ENCODE results near the gene ASIC2.
"Not testable (repeated sequence)": the region's sequence is repeated elsewhere in the genome, so short reads cannot be mapped to it uniquely, and the experiment has no call there.

The ASIC2 gene

DNA sequence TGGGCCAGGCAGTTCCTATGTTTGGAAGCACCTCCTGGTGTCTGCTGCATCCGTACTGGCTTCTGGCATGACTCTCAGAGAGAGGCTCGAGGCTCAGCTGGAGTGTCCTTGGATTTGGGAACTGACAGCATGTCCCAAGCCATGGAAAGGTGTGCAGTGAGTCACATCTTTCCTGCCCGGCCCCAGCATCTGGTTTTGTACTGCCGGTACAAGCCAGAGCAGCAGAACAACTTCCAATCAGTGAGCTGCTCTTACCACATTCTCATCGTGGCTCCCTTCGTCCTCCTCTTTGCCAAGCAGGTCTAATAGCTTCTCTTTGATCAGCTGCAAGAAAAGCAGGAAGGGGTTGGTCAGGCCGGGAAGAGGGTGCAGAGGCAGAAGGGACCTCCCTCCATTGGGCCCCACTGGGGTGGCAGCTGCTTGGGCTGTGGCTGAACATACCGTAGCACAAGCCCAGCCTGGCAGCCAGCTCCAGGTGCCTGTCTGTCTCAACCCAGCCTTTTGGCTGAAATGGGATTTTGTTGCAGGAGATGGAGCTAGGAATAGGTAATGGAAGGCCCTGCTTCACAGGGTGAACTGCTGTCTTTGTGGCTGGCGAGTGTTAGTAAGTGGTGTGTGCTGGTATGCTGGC is 277.3 kb downstream of the ASIC2 start:
- DNase-seq = no peak

- no peak for DNase-seq
Measured at GRCh38 chr17:33014751-33015150, 278.3 kb downstream of the ASIC2 start.

GRCh38 chr17:33013596-33014375 is 279.3 kb downstream of the ASIC2 start:
- DNase-seq = no peak

DNA sequence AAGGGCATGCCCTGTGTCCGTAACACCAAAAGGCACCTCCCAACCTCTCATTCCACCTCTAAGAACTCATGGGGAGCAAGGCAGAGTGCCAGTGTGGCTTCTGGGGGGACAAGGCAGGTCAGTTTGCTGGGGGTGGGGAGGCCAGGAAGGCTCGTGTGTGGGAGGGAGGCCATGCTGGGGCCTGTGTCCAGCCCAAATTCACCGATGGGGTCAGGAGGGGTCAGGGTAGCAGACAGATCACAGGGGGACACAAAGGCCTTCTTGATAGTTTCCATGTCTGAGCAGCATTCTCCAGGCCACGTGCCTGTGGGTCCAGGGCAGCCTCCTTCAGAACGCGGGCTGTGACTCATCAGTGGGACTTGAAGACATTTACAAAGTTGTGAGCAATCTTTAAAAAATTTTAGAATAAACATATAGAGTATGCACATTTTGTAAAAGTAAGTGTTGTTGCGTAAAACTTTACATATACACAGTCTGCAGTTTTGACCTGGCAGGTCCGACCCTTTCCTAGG is 280.5 kb downstream of the ASIC2 start:
- no peak for DNase-seq

DNA sequence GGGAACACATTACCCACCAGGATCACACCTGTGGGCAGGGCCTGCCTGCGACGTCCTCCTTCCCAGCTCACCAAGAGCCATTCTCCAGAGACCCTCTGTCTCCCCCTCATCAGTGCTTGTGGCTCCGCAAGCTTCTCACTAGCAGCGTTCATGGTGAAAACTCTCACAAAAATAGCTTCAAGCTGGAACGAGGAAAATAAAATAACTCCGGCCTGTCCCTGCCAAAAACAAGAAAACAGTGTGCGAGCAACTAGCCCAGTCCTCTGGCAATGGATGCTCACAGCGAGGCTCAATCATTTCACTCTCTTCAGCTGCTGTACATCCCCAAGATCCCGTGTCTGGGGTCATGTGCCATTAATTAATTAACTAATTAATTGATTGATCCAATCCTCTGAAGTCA is 283.5 kb downstream of the ASIC2 start:
- DNase-seq = no peak

- no peak for DNase-seq
Measured at GRCh38 chr17:33007186-33007585, 285.9 kb downstream of the ASIC2 start.

DNA sequence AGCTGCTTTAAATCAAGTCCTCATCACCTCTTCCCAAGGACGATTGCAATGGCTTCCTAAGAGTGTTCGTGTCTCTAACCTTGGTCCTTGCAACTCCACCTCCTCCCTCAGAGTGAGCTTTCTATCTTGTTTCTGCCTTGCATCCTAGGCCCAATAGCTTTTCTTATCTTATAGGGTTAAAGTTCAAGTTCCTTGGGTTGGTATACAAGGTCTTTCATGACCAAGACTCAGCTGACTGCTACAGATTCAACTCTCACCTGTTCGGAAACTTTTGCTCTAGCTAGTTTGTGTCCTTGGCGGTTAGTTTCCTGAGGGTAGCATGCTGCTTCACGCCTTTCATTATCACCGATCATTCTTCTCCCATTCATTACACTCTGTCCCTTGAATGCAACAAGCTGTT is 290.8 kb downstream of the ASIC2 start:
- DNase-seq = no peak

- DNase-seq = no peak
Measured at GRCh38 chr17:32998887-32999228, 294.2 kb downstream of the ASIC2 start.

DNA sequence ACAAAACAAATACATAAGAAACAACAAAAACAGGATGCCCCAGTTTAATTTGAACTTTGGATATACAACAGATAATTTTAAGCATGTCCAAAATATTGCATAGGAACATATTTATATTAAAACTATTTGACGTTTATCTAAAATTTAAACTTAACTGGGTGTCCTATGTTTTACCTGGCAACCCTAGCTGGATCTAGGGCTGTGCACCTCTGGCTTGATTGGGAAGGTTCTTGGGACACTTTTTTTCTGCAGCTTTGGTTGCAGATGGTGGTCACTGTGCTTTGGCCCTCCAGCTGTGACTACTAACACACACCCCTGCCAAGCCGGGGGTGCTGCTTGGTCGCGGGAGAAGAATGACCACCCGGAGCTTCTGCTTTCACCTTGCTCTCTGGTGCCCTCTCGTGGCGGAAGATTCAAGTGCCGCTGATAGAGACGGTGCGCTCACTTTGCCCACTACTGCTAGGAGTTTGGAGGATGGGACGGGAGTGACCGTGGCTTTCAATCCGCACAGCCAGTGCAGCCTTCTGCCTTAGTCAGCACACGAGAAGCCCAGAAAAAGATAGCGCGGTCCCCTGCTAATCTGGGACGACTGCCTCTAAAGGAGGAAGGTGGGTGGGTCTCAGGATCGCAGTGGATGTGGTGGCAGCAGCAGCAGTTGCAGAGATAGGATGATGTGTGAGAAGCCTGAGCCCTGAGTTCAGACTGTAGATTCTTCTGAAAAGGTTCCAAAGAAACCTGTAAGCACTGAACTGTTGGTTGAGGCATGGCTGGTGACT is 294.8 kb downstream of the ASIC2 start:
- DNase-seq = peak; percentile 79

- no peak for DNase-seq
Measured at GRCh38 chr17:32995416-32996045, 297.6 kb downstream of the ASIC2 start.

- no peak for DNase-seq
Measured at GRCh38 chr17:32993977-32994376, 299.1 kb downstream of the ASIC2 start.

- DNase-seq = no peak
Measured at GRCh38 chr17:32992321-32993033, 300.6 kb downstream of the ASIC2 start.

GRCh38 chr17:32988481-32989101 is 304.5 kb downstream of the ASIC2 start:
- no peak for DNase-seq

DNA sequence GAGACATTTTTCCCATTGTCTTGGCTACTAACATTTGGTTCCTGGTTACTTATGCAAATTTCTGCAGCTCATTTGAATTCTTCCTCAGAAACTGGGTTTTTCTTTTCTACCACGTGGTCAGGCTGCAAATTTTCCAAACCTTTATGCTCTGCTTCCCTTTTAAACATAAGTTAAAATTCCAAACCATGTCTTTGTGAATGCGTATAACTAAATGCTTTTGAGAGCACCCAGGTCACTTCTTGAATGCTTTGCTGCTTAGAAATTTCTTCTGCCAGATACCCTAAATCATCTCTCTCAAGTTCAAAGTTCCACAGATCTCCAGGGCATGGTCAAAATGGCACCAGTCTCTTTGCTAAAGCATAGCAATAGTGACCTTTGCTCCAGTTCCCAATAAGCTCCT is 305.2 kb downstream of the ASIC2 start:
- DNase-seq = not testable (repeated sequence)

DNA sequence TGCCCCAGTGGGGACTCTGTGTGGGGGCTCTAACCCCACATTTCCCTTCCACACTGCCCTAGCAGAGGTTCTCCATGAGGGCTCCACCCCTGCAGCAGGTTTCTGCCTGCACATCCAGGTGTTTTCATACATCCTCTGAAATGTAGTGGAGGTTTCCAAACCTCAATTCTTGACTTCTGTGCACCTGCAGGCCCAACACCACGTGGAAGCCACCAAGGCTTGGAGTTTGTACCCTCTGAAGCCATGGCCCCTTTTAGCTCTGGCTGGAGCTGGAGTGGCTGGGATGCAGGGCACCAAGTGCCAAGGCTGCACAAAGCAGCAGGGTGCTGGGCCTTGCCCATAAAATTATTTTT is 305.7 kb downstream of the ASIC2 start:
- not testable (repeated sequence) for DNase-seq

DNA sequence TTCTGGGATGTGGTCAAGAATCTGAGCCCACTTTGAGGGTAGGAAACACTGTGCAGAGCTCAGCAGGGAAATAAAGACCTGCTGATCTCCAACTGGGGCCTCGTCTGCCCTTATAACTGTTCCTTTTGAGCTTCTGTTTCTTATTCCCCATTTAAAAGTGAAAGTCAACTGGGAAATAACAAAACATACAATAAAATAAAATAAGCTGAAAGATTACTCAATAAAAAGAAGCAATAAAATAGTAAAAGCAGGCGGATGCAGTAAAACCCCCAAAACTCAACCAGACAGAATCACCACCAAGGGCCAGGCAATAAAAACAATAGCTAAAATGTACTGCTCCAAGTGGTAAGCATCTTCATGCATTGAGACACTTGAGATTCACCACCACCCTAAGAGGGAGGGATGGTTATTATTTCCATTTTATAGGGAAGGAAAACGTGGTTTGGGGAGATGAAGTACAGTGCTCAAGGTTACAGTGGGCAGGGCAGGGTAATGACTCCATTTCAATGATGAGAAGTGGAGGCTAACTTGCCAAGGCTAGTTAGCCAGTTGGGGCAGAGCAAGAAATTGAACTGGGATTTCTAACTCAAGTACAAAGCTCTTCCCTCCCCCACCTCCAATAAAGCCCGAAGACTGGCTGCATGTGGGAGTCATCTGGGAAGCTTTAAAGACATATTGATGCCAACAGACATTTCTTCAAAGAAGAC is 307.9 kb downstream of the ASIC2 start:
- DNase-seq = no peak

DNA sequence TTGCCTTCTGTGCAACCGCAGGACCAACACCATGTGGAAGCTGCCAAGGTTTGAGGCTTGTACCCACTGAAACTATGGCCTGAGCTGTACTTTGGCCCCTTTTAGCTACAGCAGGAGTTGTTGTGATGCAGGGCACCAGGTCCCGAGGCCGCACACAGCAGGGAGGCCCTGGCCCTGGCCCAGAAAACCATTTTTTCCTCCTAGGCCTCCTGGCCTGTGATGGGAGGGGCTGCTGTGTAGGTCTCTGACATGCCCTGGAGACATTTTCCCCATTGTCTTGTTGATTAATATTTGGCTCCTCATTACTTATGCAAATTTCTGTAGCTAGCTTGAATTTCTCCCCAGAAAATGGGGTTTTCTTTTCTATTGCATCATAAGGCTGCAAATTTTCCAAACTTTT is 311.5 kb downstream of the ASIC2 start:
- not testable (repeated sequence) for DNase-seq

- DNase-seq = no peak
Measured at GRCh38 chr17:32980230-32980629, 312.9 kb downstream of the ASIC2 start.

GRCh38 chr17:32976605-32977004 is 316.5 kb downstream of the ASIC2 start:
- no peak for DNase-seq

GRCh38 chr17:32976131-32976530 is 317.0 kb downstream of the ASIC2 start:
- peak; percentile 64 for DNase-seq

DNA sequence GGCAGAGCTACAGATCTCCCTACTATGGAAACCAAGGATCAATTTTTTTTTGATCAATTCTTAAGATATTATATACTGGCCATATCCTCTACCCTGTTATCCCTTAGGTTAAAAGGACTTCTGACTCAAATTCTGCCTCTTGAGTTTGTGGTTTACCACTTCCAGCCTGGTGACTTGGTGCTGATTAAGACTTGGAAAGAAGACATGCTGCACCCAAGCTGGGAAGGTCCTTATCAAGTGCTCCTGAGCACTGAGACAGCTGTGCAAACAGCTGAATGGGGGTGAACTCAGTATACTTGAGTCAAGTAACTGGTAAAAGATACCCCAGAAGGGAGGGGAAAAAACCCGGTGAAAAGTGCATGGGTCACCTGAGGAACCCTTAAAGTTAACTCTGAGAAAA is 321.9 kb downstream of the ASIC2 start:
- DNase-seq = peak; percentile 69

DNA sequence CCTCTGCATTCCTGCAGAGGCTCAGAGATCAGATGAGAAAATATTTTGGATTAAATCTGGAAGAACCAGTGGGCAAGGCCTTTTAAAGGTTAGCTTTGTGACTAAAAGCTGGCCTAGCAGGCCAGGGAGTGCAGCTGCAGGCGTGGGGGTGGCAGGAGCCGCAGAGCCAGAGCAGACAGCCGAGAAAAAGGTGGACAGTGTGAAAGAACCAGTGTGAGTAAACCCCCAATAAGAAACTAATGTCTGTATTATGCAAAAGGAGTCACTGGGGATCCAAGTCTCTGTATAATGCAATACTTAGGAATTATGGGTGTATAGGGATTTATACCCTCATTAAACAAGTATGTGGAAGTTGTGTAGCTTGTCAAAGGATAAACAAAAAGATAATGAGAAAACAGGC is 322.8 kb downstream of the ASIC2 start:
- DNase-seq = no peak
